ENCODE measurements around the gene KCNE4.

Gene KCNE4

GRCh38 chr2:223010641-223011040 lies 41.3 kb upstream of the KCNE4 start:
- Histone ChIP-seq H3K4me1 (no peaks in the 10 kb centered on the region), H3K4me3 (no peak overlapping the region), H3K9me3 (no peaks in the 10 kb centered on the region), H3K36me3 (no peaks in the 10 kb centered on the region), H3K27me3 (no peaks in the 10 kb centered on the region), H3K27ac (no peak overlapping the region)
- intact Hi-C loops (cut with DNase I; ENCODE audit: low total_unique reads) = no loop called here
- DNase-seq = no peak
- no peak for TF ChIP-seq CTCF (IDR thresholded peaks at IDR 0.05)

- Histone ChIP-seq H3K4me3 (no peak overlapping the region), H3K36me3 (no peaks in the 10 kb centered on the region), H3K27me3 (no peaks in the 10 kb centered on the region), H3K9me3 (no peaks in the 10 kb centered on the region), H3K4me1 (no peaks in the 10 kb centered on the region), H3K27ac (no peak overlapping the region)
- intact Hi-C loops (cut with DNase I; ENCODE audit: low total_unique reads) = no loop called here
- no peak for TF ChIP-seq CTCF (IDR thresholded peaks at IDR 0.05)
- DNase-seq = no peak
Measured at GRCh38 chr2:223012291-223012690, 39.7 kb upstream of the KCNE4 start.

- DNase-seq = no peak
Measured at GRCh38 chr2:223019390-223019930, 32.5 kb upstream of the KCNE4 start.

GRCh38 chr2:223019987-223020717 lies 31.8 kb upstream of the KCNE4 start:
- Histone ChIP-seq H3K27me3 (no peaks in the 10 kb centered on the region), H3K36me3 (no peaks in the 10 kb centered on the region), H3K27ac (no peak overlapping the region), H3K9me3 (no peaks in the 10 kb centered on the region), H3K4me3 (no peak overlapping the region), H3K4me1 (no peaks in the 10 kb centered on the region)
- DNase-seq = no peak
- intact Hi-C loops (cut with DNase I; ENCODE audit: low total_unique reads) = no loop called here
- TF ChIP-seq CTCF (IDR thresholded peaks at IDR 0.05) = no peak

More at GRCh38 chr2:223019390-223019930, 32.5 kb upstream of the KCNE4 start:
- TF ChIP-seq CTCF (IDR thresholded peaks at IDR 0.05) = no peak
- Histone ChIP-seq H3K4me3 (no peak overlapping the region), H3K4me1 (no peaks in the 10 kb centered on the region), H3K36me3 (no peaks in the 10 kb centered on the region), H3K27me3 (no peaks in the 10 kb centered on the region), H3K9me3 (no peaks in the 10 kb centered on the region), H3K27ac (no peak overlapping the region)
- intact Hi-C loops (cut with DNase I; ENCODE audit: low total_unique reads) = no loop called here

- intact Hi-C loops (cut with DNase I; ENCODE audit: low total_unique reads) = no loop called here
- Histone ChIP-seq H3K27me3 (no peaks in the 10 kb centered on the region), H3K4me1 (peaks cover 0 to under 1% (median 0%) of the 10 kb centered on the region in 4 donors), H3K9me3 (no peaks in the 10 kb centered on the region), H3K27ac (no peak overlapping the region), H3K4me3 (no peak overlapping the region), H3K36me3 (no peaks in the 10 kb centered on the region)
- TF ChIP-seq CTCF (IDR thresholded peaks at IDR 0.05) = no peak
- no peak for DNase-seq
Measured at GRCh38 chr2:223020971-223021675, 30.9 kb upstream of the KCNE4 start.

Measured in tibial artery (tissue), 4 donors.